HEK293 (cell line): ENCODE measurements around the gene ODAD4.

Experiments
- TCF7L2 ChIP-seq: IDR thresholded peaks from 2 replicates; pipeline ENCODE4 v1.6.1; 2011; ENCODE audit warnings: low read depth, mild to moderate bottlenecking, inconsistent platforms, low read length, moderate library complexity, borderline replicate concordance
- ZNF514 ChIP-seq: fragments of 450-650 bp; formaldehyde crosslinking; IDR thresholded peaks from 2 replicates; pipeline ENCODE4 v1.5.1; 2016; ENCODE audit warnings: missing biosample characterization, missing genetic modification characterization
- TF ChIP-seq, protein P1 (sequence below): fragments of 450-650 bp; formaldehyde crosslinking; IDR thresholded peaks from 2 replicates; pipeline ENCODE4 v1.5.1; 2016; ENCODE audit warnings: missing biosample characterization, missing genetic modification characterization

DNA sequence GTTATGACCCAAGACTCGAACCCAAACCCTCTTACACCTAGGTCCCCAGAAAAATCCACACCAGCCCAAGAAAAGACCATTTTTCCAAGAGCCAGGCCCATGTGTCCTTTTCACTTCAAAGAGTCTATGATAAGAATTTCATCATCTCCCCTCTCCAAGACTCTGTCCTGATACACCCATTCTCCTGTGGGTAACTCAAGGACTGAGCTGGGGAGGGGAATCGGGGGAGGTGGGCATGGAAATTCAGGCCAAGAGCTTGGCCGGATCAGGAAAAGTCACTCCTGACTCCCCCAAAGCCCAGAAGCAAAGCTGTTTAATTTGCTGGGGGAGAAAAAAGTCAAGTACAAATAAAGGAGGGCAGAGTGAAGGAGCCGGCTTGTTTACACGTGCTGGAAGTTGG, 15.4 kb upstream of the ODAD4 start:
- TF ChIP-seq, protein P1, sequence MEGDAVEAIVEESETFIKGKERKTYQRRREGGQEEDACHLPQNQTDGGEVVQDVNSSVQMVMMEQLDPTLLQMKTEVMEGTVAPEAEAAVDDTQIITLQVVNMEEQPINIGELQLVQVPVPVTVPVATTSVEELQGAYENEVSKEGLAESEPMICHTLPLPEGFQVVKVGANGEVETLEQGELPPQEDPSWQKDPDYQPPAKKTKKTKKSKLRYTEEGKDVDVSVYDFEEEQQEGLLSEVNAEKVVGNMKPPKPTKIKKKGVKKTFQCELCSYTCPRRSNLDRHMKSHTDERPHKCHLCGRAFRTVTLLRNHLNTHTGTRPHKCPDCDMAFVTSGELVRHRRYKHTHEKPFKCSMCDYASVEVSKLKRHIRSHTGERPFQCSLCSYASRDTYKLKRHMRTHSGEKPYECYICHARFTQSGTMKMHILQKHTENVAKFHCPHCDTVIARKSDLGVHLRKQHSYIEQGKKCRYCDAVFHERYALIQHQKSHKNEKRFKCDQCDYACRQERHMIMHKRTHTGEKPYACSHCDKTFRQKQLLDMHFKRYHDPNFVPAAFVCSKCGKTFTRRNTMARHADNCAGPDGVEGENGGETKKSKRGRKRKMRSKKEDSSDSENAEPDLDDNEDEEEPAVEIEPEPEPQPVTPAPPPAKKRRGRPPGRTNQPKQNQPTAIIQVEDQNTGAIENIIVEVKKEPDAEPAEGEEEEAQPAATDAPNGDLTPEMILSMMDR (tag by site-specific recombination): no peak
- no peak for TF ChIP-seq ZNF514 (tag by site-specific recombination)
- TF ChIP-seq TCF7L2: no peak
